Neural crest cell (in vitro differentiated cells): ENCODE data around the gene COL2A1. TPM values are rescaled to one million over a fixed set of nuclear protein-coding genes. Genes with fewer than 3 reads are reported as not detected.

ENCODE experiments used
- DNase-seq: peaks from one replicate; pipeline ENCODE4 v3.0.0; 2021; ENCODE audit warnings: low read depth, mixed read lengths, low spot score
- H3K27ac Mint-ChIP-seq: one replicate; pipeline ENCODE4 v1.8.0; 2021; ENCODE audit warnings: mild to moderate bottlenecking, mixed read lengths; ENCODE audit not compliant: unreplicated experiment
- H3K27me3 Mint-ChIP-seq: 2 replicates; pipeline ENCODE4 v1.8.0; 2021; ENCODE audit warnings: low read depth, mild to moderate bottlenecking, mixed read lengths
- H3K36me3 Mint-ChIP-seq: 2 replicates; pipeline ENCODE4 v1.8.0; 2021; ENCODE audit warnings: low read depth, mild to moderate bottlenecking, mixed read lengths
- H3K4me1 Mint-ChIP-seq: 2 replicates; pipeline ENCODE4 v1.8.0; 2021; ENCODE audit warnings: mixed read lengths
- H3K4me3 Mint-ChIP-seq: one replicate; pipeline ENCODE4 v1.8.0; 2021; ENCODE audit warnings: mild to moderate bottlenecking, mixed read lengths
- H3K9me3 Mint-ChIP-seq: 2 replicates; pipeline ENCODE4 v1.8.0; 2021; ENCODE audit warnings: mixed read lengths
- total RNA-seq: library from RNA; stranded (reverse); gene quantifications from 2 replicates; pipeline ENCODE4 v1.2.1, GENCODE V29; 2021
- TF ChIP-seq, protein P1 (sequence below): fragments of 200-600 bp; sonication (generic); conservative IDR thresholded peaks from 2 replicates; pipeline ENCODE4 v1.5.0; 2021; ENCODE audit warnings: antibody characterized with exemption, mild to moderate bottlenecking

COL2A1 gene
- total RNA-seq, 1 donor from 2014 or later, result 386 TPM

- Mint-ChIP-seq H3K4me3 (no peak overlapping the region), H3K27ac (no peak overlapping the region), H3K36me3 (no peaks in the 10 kb centered on the region), H3K4me1 (no peaks in the 10 kb centered on the region), H3K9me3 (no peaks in the 10 kb centered on the region), H3K27me3 (peaks cover 9% of the 10 kb centered on the region)
- DNase-seq, result no peak
- TF ChIP-seq, protein P1, sequence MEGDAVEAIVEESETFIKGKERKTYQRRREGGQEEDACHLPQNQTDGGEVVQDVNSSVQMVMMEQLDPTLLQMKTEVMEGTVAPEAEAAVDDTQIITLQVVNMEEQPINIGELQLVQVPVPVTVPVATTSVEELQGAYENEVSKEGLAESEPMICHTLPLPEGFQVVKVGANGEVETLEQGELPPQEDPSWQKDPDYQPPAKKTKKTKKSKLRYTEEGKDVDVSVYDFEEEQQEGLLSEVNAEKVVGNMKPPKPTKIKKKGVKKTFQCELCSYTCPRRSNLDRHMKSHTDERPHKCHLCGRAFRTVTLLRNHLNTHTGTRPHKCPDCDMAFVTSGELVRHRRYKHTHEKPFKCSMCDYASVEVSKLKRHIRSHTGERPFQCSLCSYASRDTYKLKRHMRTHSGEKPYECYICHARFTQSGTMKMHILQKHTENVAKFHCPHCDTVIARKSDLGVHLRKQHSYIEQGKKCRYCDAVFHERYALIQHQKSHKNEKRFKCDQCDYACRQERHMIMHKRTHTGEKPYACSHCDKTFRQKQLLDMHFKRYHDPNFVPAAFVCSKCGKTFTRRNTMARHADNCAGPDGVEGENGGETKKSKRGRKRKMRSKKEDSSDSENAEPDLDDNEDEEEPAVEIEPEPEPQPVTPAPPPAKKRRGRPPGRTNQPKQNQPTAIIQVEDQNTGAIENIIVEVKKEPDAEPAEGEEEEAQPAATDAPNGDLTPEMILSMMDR, result no peak
Observed at GRCh38 chr12:47935184-47935583, 69.1 kb downstream of the COL2A1 start.

DNA sequence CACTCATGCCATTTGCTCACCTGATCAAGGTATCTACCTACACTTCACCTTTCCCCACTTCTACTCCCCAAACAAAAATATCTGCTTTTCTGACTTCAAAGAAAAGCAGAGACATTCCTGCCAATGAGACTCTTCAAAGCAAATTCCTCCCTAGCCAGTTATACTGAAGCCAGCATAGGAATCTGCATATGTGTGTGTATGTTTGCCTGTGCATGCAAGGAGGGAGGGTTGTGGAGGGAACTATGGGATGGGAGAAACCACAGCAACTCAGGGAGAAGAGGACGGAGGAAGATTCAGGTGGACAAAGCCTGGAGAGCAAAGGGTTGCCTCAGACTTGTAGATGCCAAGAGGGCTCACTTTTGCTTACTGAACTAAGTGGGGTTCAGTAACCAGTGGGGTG is 73.1 kb downstream of the COL2A1 start:
- Mint-ChIP-seq H3K27ac (no peak overlapping the region), H3K27me3 (peaks cover 12% of the 10 kb centered on the region), H3K4me3 (no peak overlapping the region), H3K36me3 (no peaks in the 10 kb centered on the region), H3K4me1 (no peaks in the 10 kb centered on the region), H3K9me3 (no peaks in the 10 kb centered on the region)
- DNase-seq, result no peak
- TF ChIP-seq, protein P1, result no peak

GRCh38 chr12:47930634-47931033 is 73.6 kb downstream of the COL2A1 start:
- TF ChIP-seq, protein P1, result no peak
- Mint-ChIP-seq H3K4me1 (no peaks in the 10 kb centered on the region), H3K4me3 (no peak overlapping the region), H3K9me3 (no peaks in the 10 kb centered on the region), H3K36me3 (no peaks in the 10 kb centered on the region), H3K27me3 (peaks cover 12% of the 10 kb centered on the region), H3K27ac (no peak overlapping the region)
- no peak for DNase-seq

GRCh38 chr12:47927346-47927745 is 76.9 kb downstream of the COL2A1 start:
- Mint-ChIP-seq H3K4me3 (no peak overlapping the region), H3K4me1 (no peaks in the 10 kb centered on the region), H3K27me3 (peaks cover 31% of the 10 kb centered on the region), H3K27ac (no peak overlapping the region), H3K36me3 (no peaks in the 10 kb centered on the region), H3K9me3 (no peaks in the 10 kb centered on the region)
- no peak for DNase-seq
- TF ChIP-seq, protein P1, result no peak

Other genes starting within 250 kb of the COL2A1 start
- gene RAPGEF3, start 245.6 kb downstream of the COL2A1 start, total RNA-seq, result 0.89 and 1.4 TPM in 2 replicates
- gene SLC48A1, start 231.2 kb downstream of the COL2A1 start, total RNA-seq, result 11.6 and 13.0 TPM in 2 replicates
- 76.0 and 76.6 TPM in 2 replicates for gene HDAC7, start 184.6 kb downstream of the COL2A1 start, total RNA-seq
- not detected in 2 replicates for gene VDR, start 99.5 kb downstream of the COL2A1 start, total RNA-seq
- gene TMEM106C, start 40.9 kb downstream of the COL2A1 start, total RNA-seq, result 147 and 159 TPM in 2 replicates
- 44.0 and 46.9 TPM in 2 replicates for gene SENP1, start 101.6 kb upstream of the COL2A1 start, total RNA-seq
- gene PFKM, start 114.9 kb upstream of the COL2A1 start, total RNA-seq, result 129 and 132 TPM in 2 replicates
- 21.5 and 21.7 TPM in 2 replicates for gene ASB8, start 153.0 kb upstream of the COL2A1 start, total RNA-seq
- 12.6 and 12.8 TPM in 2 replicates for gene CCDC184, start 179.2 kb upstream of the COL2A1 start, total RNA-seq
- not detected in 2 replicates for gene OR10AD1, start 198.8 kb upstream of the COL2A1 start, total RNA-seq